Measurements from ENCODE around the gene TRH. TPM values are rescaled to one million over a fixed set of nuclear protein-coding genes. Genes with fewer than 3 reads are reported as not detected.
"Not testable (repeated sequence)": the region's sequence is repeated elsewhere in the genome, so short reads cannot be mapped to it uniquely, and the experiment has no call there.

Gene TRH
- total RNA-seq, 4 donors from 2014 or later = 0.30 TPM; not detected in 3

GRCh38 chr3:129994883-129995559 is 20.5 kb downstream of the TRH start:
- H3K4me1 ChIP-seq = no peaks in the 10 kb centered on the region
- WGBS, 2 donors (ENCODE audit: low coverage in 1 of 2) = 54 to 58% methylated on average over 5 of the region's 5 CpGs
- H3K9me3 ChIP-seq = peaks cover 0 to 6% (median 0%) of the 10 kb centered on the region in 3 donors
- no peak overlapping the region for H3K27ac ChIP-seq
- H3K27me3 ChIP-seq = peaks cover 25% of the 10 kb centered on the region
- TF ChIP-seq POLR2A (IDR thresholded peaks at IDR 0.05) (no peak), POLR2AphosphoS5 (IDR thresholded peaks at IDR 0.05) (no peak), CTCF (IDR thresholded peaks at IDR 0.05) (no peak), EP300 (IDR thresholded peaks at IDR 0.05) (no peak)
- ATAC-seq = no peak
- no peak overlapping the region for H3K4me3 ChIP-seq
- no peaks in the 10 kb centered on the region for H3K36me3 ChIP-seq

- Histone ChIP-seq H3K27ac (no peak overlapping the region), H3K4me3 (no peak overlapping the region), H3K9me3 (peaks cover 0 to 3% (median 0%) of the 10 kb centered on the region in 3 donors), H3K27me3 (peaks cover 25% of the 10 kb centered on the region), H3K36me3 (no peaks in the 10 kb centered on the region), H3K4me1 (no peaks in the 10 kb centered on the region)
- whole genome bisulfite sequencing, 2 donors (ENCODE audit: low coverage in 1 of 2) = 83 to 88% methylated on average over 2 to 3 of the region's 4 CpGs
- TF ChIP-seq POLR2AphosphoS5 (IDR thresholded peaks at IDR 0.05) (no peak), EP300 (IDR thresholded peaks at IDR 0.05) (no peak), POLR2A (IDR thresholded peaks at IDR 0.05) (no peak), CTCF (IDR thresholded peaks at IDR 0.05) (no peak)
- ATAC-seq = no peak
Measured at GRCh38 chr3:129996073-129996472, 21.6 kb downstream of the TRH start.

DNA sequence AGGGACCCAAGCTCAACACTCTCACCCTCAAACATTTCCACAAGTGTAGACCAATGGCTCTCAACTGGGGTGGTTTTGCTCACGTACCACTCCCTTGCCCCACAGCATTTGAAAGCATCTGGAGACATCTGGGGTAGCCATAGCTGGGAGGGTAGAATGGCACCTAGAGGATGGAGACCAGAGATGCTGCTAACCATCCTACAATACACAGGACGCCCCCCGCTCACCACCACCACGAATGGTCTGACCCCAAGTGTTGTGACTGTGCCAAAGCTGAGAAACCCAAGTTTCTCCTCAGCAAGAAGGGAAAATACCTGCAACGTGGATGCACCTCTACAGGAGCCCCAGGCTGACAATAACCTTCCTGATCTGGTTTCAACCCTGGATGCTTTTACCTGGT is 24.7 kb downstream of the TRH start:
- WGBS, 2 donors (ENCODE audit: low coverage in 1 of 2) = 100% methylated on average over 1 of the region's 5 CpGs
- peaks cover 13% of the 10 kb centered on the region for H3K27me3 ChIP-seq
- not testable (repeated sequence) for H3K27ac ChIP-seq, H3K4me1 ChIP-seq, ATAC-seq, H3K4me3 ChIP-seq, H3K36me3 ChIP-seq, H3K9me3 ChIP-seq

DNA sequence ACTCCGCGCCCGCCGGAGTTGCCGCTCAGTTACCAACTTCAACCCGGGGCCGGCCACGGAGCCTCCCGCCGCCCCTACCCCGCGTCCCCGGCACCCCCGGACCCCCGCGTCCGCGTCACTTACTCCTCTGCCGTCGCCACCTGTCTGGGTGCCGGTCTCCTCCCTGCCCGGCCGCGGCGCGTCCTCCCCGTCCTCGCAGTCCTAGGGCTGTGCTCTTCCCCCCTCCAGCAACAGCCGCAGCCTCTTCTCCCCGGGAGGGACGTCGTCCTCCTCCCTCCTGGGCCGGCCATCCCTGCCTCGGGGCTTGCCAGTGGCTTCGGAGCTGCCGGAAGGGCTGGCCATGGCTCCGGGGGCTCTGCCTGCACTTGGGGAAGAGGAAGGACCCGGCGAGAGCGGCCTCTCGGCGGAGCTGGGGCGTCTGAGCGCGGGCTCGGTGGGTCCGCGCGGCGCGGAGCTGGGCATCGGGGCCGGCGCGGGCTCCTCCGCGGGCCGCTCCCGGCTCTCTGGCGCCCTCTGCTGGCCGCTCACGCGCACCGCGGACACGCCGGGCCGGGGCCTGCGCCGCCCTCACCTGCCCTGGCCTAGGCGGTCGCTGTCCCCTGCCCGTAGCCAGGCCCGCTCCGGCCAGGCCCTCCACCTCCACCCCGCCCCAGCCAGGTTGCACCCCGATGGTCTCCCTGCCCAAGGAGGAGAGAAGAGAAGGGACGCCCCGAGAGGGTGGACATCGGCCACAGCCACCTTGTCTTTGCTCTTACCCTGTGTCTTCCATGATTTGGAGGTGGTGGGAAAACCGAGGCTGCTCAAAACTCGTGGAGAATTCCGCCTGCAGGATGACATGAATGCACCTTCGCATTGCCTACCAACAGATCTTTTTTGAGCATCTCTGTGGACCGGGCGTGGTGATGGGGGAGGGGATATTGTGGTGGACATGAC is 28.4 kb downstream of the TRH start:
- peak overlapping the region; percentile 53 to 58 for H3K4me3 ChIP-seq
- 20% methylated on average over 1 of the region's 86 CpGs; no CpG with 5 or more reads in 1 of the 2 donors for WGBS, 2 donors (ENCODE audit: low coverage in 1 of 2)

DNA sequence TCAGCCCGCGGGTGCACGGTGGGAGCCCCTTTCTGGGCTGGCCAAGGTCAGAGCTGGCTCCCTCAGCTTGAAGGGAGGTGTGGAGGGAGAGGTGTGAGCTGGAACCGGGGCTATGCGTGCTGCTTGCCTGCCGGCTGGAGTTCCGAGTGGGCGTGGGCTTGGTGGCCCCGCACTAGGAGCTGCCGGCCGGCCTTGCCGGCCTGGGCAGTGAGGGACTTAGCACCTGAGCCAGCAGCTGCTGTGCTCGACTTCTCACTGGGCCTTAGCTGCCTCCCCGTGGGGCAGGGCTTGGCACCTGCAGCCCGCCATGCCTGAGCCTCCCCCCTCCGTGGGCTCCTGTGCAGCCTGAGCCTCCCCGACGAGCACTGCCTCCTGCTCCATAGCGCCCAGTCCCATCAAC is 36.0 kb downstream of the TRH start:
- Histone ChIP-seq H3K4me1 (no peaks in the 10 kb centered on the region), H3K36me3 (no peaks in the 10 kb centered on the region), H3K4me3 (no peak overlapping the region), H3K27me3 (peaks cover 33% of the 10 kb centered on the region), H3K9me3 (no peaks in the 10 kb centered on the region), H3K27ac (no peak overlapping the region)
- no peak for ATAC-seq
- no CpG with 5 or more reads among the region's 19 CpGs for WGBS, 2 donors (ENCODE audit: low coverage in 1 of 2)
- TF ChIP-seq POLR2A (IDR thresholded peaks at IDR 0.05) (no peak), CTCF (IDR thresholded peaks at IDR 0.05) (no peak), POLR2AphosphoS5 (IDR thresholded peaks at IDR 0.05) (no peak), EP300 (IDR thresholded peaks at IDR 0.05) (no peak)

More for the DNA sequence above, 28.4 kb downstream of the TRH start:
- not testable (repeated sequence) for H3K36me3 ChIP-seq, H3K4me1 ChIP-seq, H3K9me3 ChIP-seq, ATAC-seq
- peaks cover 34% of the 10 kb centered on the region for H3K27me3 ChIP-seq
- peak; percentile 56 to 92 (median 83) for TF ChIP-seq CTCF (IDR thresholded peaks at IDR 0.05)
- H3K27ac ChIP-seq = peak overlapping the region in 1 of 4 donors; percentile 64

- H3K4me3 ChIP-seq, H3K36me3 ChIP-seq, ATAC-seq, H3K27ac ChIP-seq, H3K9me3 ChIP-seq, H3K4me1 ChIP-seq: not testable (repeated sequence)
- peaks cover 20% of the 10 kb centered on the region for H3K27me3 ChIP-seq
Measured at GRCh38 chr3:130012108-130012507, 37.6 kb downstream of the TRH start.

DNA sequence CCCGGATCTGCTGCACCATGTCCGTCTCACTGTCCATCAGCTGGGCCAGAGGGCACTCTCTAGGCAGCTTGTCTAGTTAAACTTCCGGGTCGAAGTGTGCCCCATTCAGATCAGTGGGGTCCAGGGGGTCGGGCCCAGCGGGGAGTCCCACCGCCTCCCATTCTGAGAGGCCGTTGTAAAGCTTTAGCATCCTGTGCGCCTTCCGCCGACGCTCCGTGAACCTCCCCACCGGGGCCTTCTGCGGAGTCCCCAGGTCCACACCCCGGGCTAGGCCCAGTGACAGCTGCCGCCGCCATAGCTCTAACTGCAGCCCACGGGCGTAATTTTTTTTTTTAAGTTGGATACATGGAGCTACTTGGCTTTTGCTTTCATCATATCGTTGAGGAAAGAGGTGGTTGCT is 38.7 kb downstream of the TRH start:
- H3K4me3 ChIP-seq, H3K36me3 ChIP-seq, H3K4me1 ChIP-seq, H3K27ac ChIP-seq, H3K9me3 ChIP-seq, ATAC-seq: not testable (repeated sequence)
- H3K27me3 ChIP-seq = peaks cover 11% of the 10 kb centered on the region
- 83% methylated on average over 1 of the region's 21 CpGs; no CpG with 5 or more reads in 1 of the 2 donors for WGBS, 2 donors (ENCODE audit: low coverage in 1 of 2)
